Duodenal mucosa (tissue), 2 donors: ENCODE measurements around the gene NEGR1.

Experiments
- H3K27ac ChIP-seq: one replicate; pipeline ENCODE4 v1.7.0; 2013; ENCODE audit warnings: low read depth, low read length
- H3K27me3 ChIP-seq, 2 donors: one replicate each; pipeline ENCODE4 v1.7.0; 2013; ENCODE audit warnings: low read length in 2 of 2, control low read depth in 1 of 2; ENCODE audit not compliant: insufficient read depth in 2 of 2, control insufficient read depth in 1 of 2
- H3K36me3 ChIP-seq, 2 donors: one replicate each; pipeline ENCODE4 v1.7.0; 2013; ENCODE audit warnings: low read length in 2 of 2, control low read depth in 1 of 2; ENCODE audit not compliant: insufficient read depth in 2 of 2, control insufficient read depth in 1 of 2
- H3K4me1 ChIP-seq, 2 donors: one replicate each; pipeline ENCODE4 v1.7.0; 2013; ENCODE audit warnings: low read length in 2 of 2, control low read depth in 1 of 2; ENCODE audit not compliant: insufficient read depth in 2 of 2, control insufficient read depth in 1 of 2
- H3K4me3 ChIP-seq, 2 donors: one replicate each; pipeline ENCODE4 v1.7.0; 2013; ENCODE audit warnings: low read length in 2 of 2, low read depth in 1 of 2
- H3K9ac ChIP-seq, 2 donors: one replicate each; pipeline ENCODE4 v1.7.0; 2013; ENCODE audit warnings: low read length in 2 of 2, low read depth in 1 of 2
- H3K9me3 ChIP-seq, 2 donors: one replicate each; pipeline ENCODE4 v1.7.0; 2013; ENCODE audit warnings: low read length in 2 of 2, control low read depth in 1 of 2; ENCODE audit not compliant: control insufficient read depth in 1 of 2

Gene NEGR1

GRCh38 chr1:72013161-72013560 lies 269.2 kb downstream of the NEGR1 start:
- no peaks in the 10 kb centered on the region for H3K9me3 ChIP-seq
- no peak overlapping the region for H3K4me3 ChIP-seq
- H3K9ac ChIP-seq = no peak overlapping the region
- H3K36me3 ChIP-seq = no peaks in the 10 kb centered on the region
- no peaks in the 10 kb centered on the region for H3K27me3 ChIP-seq
- H3K27ac ChIP-seq = no peak overlapping the region
- H3K4me1 ChIP-seq = no peaks in the 10 kb centered on the region

GRCh38 chr1:72011721-72012120 lies 270.6 kb downstream of the NEGR1 start:
- Histone ChIP-seq H3K27ac (no peak overlapping the region), H3K9me3 (no peaks in the 10 kb centered on the region), H3K9ac (no peak overlapping the region), H3K27me3 (no peaks in the 10 kb centered on the region), H3K36me3 (no peaks in the 10 kb centered on the region), H3K4me1 (no peaks in the 10 kb centered on the region), H3K4me3 (no peak overlapping the region)

GRCh38 chr1:72010094-72010431 lies 272.3 kb downstream of the NEGR1 start:
- Histone ChIP-seq H3K9ac (no peak overlapping the region), H3K36me3 (no peaks in the 10 kb centered on the region), H3K27me3 (no peaks in the 10 kb centered on the region), H3K9me3 (no peaks in the 10 kb centered on the region), H3K4me3 (no peak overlapping the region), H3K4me1 (no peaks in the 10 kb centered on the region), H3K27ac (no peak overlapping the region)

GRCh38 chr1:72009173-72010093 lies 272.9 kb downstream of the NEGR1 start:
- no peaks in the 10 kb centered on the region for H3K9me3 ChIP-seq
- H3K4me1 ChIP-seq = no peaks in the 10 kb centered on the region
- no peaks in the 10 kb centered on the region for H3K27me3 ChIP-seq
- no peak overlapping the region for H3K9ac ChIP-seq
- no peak overlapping the region for H3K4me3 ChIP-seq
- H3K36me3 ChIP-seq = no peaks in the 10 kb centered on the region
- H3K27ac ChIP-seq = no peak overlapping the region

GRCh38 chr1:72007312-72007711 lies 275.0 kb downstream of the NEGR1 start:
- no peaks in the 10 kb centered on the region for H3K36me3 ChIP-seq
- no peak overlapping the region for H3K9ac ChIP-seq
- no peak overlapping the region for H3K4me3 ChIP-seq
- no peak overlapping the region for H3K27ac ChIP-seq
- no peaks in the 10 kb centered on the region for H3K27me3 ChIP-seq
- H3K4me1 ChIP-seq = no peaks in the 10 kb centered on the region
- H3K9me3 ChIP-seq = no peaks in the 10 kb centered on the region

GRCh38 chr1:72006092-72006491 lies 276.2 kb downstream of the NEGR1 start:
- Histone ChIP-seq H3K9ac (no peak overlapping the region), H3K4me3 (no peak overlapping the region), H3K27ac (no peak overlapping the region), H3K4me1 (no peaks in the 10 kb centered on the region), H3K9me3 (no peaks in the 10 kb centered on the region), H3K27me3 (no peaks in the 10 kb centered on the region), H3K36me3 (no peaks in the 10 kb centered on the region)

GRCh38 chr1:72003092-72003491 lies 279.2 kb downstream of the NEGR1 start:
- no peak overlapping the region for H3K27ac ChIP-seq
- no peaks in the 10 kb centered on the region for H3K4me1 ChIP-seq
- H3K9me3 ChIP-seq = no peaks in the 10 kb centered on the region
- no peak overlapping the region for H3K4me3 ChIP-seq
- H3K36me3 ChIP-seq = no peaks in the 10 kb centered on the region
- no peaks in the 10 kb centered on the region for H3K27me3 ChIP-seq
- no peak overlapping the region for H3K9ac ChIP-seq

GRCh38 chr1:72000809-72001208 lies 281.5 kb downstream of the NEGR1 start:
- Histone ChIP-seq H3K9me3 (no peaks in the 10 kb centered on the region), H3K9ac (no peak overlapping the region), H3K27ac (no peak overlapping the region), H3K36me3 (no peaks in the 10 kb centered on the region), H3K4me3 (no peak overlapping the region), H3K27me3 (no peaks in the 10 kb centered on the region), H3K4me1 (no peaks in the 10 kb centered on the region)

GRCh38 chr1:71994646-71995045 lies 287.7 kb downstream of the NEGR1 start:
- Histone ChIP-seq H3K9ac (no peak overlapping the region), H3K4me3 (no peak overlapping the region), H3K27me3 (no peaks in the 10 kb centered on the region), H3K4me1 (no peaks in the 10 kb centered on the region), H3K27ac (no peak overlapping the region), H3K36me3 (no peaks in the 10 kb centered on the region), H3K9me3 (no peaks in the 10 kb centered on the region)

- H3K4me1 ChIP-seq = no peaks in the 10 kb centered on the region
- no peak overlapping the region for H3K27ac ChIP-seq
- no peaks in the 10 kb centered on the region for H3K36me3 ChIP-seq
- H3K9me3 ChIP-seq = no peaks in the 10 kb centered on the region
- no peaks in the 10 kb centered on the region for H3K27me3 ChIP-seq
- no peak overlapping the region for H3K9ac ChIP-seq
- H3K4me3 ChIP-seq = no peak overlapping the region
Measured at GRCh38 chr1:71987181-71987580, 295.2 kb downstream of the NEGR1 start.
